Body of pancreas (tissue), 4 donors: ENCODE measurements around the gene SPDYE2.
"Not testable (repeated sequence)": the region's sequence is repeated elsewhere in the genome, so short reads cannot be mapped to it uniquely, and the experiment has no call there.

ENCODE experiments used
- CTCF ChIP-seq, 7 experiments: fragments of 450-650 bp in 4 of 7; fragments of 200-600 bp in 3 of 7; sonication (generic) in 3 of 7; IDR thresholded peaks; one replicate each; pipeline ENCODE4 v1.5.1; 2016 to 2019; ENCODE audit warnings: antibody characterized with exemption in 7 of 7
- POLR2A ChIP-seq, 3 donors: fragments of 450-650 bp; IDR thresholded peaks; one replicate each; pipeline ENCODE4 v1.6.1; 2016; ENCODE audit warnings: antibody characterized with exemption in 3 of 3, mild to moderate bottlenecking in 2 of 3

GRCh38 chr7:102532127-102532526 lies 18.9 kb upstream of the SPDYE2 start:
- TF ChIP-seq CTCF, POLR2A (IDR thresholded peaks at IDR 0.05): not testable (repeated sequence)
